ENCODE measurements around the gene BICDL2. TPM values are rescaled to one million over a fixed set of nuclear protein-coding genes. Genes with fewer than 3 reads are reported as not detected.

BICDL2 gene
- total and polyA plus RNA-seq, 2 experiments from 2014 or later = not detected

DNA sequence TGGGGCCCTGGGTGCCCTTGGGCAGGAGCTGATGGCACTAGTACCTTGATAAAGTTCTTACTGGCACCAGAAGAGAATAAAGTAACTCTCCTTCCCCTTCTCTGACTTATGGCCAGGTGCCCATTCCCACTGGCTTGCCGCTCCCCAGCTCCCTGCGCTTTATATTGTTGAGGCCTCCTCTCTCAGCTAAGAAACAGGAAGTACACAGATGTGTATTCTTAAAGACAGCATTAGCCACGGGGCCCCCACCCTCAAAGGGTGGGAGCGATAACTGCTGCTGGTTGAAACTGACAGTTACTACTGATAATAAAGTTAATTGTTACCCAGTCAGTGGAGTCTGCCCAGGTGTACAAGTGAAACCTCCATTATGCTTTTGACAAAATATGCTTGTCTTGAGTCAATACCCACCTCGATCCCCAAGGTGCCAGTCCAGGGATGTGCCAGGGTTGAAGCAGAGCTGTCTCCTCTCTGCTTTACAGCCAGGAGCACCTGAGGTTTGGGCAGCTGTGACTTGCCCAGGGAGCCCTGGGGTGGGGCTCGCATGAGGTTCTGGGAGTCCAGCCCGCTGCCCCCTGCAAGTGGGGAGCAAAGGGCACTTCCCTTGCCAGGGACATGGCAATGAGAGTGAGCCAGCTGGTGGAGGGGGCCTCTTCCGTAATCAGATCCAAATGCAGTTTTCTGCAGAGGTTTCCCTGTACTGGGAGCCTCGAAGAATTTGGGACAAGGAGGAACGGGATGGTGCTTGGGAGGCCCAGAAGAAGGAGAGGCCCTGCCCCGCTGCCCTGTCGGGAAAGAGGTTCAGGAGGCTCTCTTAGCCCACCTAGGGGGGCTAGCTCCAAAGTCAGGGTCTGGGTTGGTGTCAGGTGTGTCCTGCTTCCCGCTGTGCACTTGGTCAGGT lies 29.4 kb downstream of the BICDL2 start:
- H3K27me3 ChIP-seq = no peaks in the 10 kb centered on the region
- H3K27ac ChIP-seq = peak overlapping the region; percentile 96
- no peaks in the 10 kb centered on the region for H3K9me3 ChIP-seq (ENCODE audit: low read depth)
- DNase-seq (ENCODE audit: low read depth in 1 of 2, low spot score in 1 of 2) = no peak
- H3K36me3 ChIP-seq = no peaks in the 10 kb centered on the region
- TF ChIP-seq, protein P1, sequence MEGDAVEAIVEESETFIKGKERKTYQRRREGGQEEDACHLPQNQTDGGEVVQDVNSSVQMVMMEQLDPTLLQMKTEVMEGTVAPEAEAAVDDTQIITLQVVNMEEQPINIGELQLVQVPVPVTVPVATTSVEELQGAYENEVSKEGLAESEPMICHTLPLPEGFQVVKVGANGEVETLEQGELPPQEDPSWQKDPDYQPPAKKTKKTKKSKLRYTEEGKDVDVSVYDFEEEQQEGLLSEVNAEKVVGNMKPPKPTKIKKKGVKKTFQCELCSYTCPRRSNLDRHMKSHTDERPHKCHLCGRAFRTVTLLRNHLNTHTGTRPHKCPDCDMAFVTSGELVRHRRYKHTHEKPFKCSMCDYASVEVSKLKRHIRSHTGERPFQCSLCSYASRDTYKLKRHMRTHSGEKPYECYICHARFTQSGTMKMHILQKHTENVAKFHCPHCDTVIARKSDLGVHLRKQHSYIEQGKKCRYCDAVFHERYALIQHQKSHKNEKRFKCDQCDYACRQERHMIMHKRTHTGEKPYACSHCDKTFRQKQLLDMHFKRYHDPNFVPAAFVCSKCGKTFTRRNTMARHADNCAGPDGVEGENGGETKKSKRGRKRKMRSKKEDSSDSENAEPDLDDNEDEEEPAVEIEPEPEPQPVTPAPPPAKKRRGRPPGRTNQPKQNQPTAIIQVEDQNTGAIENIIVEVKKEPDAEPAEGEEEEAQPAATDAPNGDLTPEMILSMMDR (IDR thresholded peaks at IDR 0.05; ENCODE audit: low read depth, low read length) = no peak
- peaks cover 61% of the 10 kb centered on the region for H3K4me1 ChIP-seq (ENCODE audit: low read depth)
- no peak overlapping the region for H3K4me3 ChIP-seq

DNA sequence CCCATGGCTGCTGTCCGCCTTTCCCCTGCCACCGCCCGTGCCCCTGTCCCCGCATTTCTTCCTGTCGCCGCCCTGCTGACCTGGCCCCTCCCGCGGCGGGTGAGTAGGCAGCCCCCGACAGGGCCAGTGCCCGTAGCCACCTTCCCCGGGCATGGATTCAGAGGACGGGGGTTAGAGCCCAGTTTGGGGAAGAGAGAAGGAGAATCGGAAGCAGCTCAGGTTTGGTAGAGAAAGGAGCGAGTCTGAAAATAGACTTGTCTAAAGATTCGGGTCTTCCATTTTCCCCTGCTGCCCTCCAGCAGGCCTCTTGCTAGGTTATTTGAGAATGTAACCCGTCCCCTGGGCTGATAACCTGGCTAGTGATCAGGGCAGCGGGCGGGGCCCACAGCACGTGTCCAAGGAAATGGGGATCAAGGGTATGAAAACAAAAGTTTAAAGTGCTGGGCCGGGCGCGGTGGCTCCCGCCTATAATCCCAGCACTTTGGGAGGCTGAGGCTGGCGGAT lies 31.9 kb downstream of the BICDL2 start:
- no peaks in the 10 kb centered on the region for H3K36me3 ChIP-seq
- peaks cover 46% of the 10 kb centered on the region for H3K4me1 ChIP-seq (ENCODE audit: low read depth)
- H3K9me3 ChIP-seq (ENCODE audit: low read depth) = no peaks in the 10 kb centered on the region
- H3K4me3 ChIP-seq = peak overlapping the region; percentile 65
- TF ChIP-seq, protein P1 (IDR thresholded peaks at IDR 0.05; ENCODE audit: low read depth, low read length) = no peak
- H3K27ac ChIP-seq = peak overlapping the region; percentile 96
- peak in 1 of 2 donors; percentile 79 for DNase-seq (ENCODE audit: low read depth in 1 of 2, low spot score in 1 of 2)
- H3K27me3 ChIP-seq = no peaks in the 10 kb centered on the region

DNA sequence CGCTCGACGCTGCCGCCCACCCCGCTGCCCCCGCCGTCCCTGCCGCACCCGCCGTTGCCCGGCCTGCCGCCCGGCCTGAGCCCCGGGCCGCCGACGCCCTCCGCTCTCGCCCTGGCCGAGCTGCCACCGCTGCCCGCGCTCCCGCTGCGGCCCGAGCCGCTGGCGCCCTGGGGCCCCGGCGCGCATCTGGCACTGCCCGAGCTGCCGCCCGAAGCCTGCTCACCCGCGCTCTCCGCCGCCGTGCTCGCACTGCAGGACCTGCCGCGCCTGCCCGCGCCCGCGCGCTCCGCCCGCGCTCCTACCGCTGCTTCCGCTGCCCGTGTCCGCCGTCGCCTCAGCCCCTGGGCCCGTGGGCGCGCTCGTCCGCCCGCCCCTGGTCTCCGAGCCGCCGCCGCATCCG lies 32.4 kb downstream of the BICDL2 start:
- Histone ChIP-seq H3K9me3 (ENCODE audit: low read depth) (no peaks in the 10 kb centered on the region), H3K4me3 (peak overlapping the region; percentile 65), H3K27ac (no peak overlapping the region), H3K27me3 (no peaks in the 10 kb centered on the region), H3K4me1 (ENCODE audit: low read depth) (peaks cover 41% of the 10 kb centered on the region), H3K36me3 (no peaks in the 10 kb centered on the region)
- DNase-seq (ENCODE audit: low read depth in 1 of 2, low spot score in 1 of 2) = peak in 1 of 2 donors; percentile 64
- TF ChIP-seq, protein P1 (IDR thresholded peaks at IDR 0.05; ENCODE audit: low read depth, low read length) = no peak

DNA sequence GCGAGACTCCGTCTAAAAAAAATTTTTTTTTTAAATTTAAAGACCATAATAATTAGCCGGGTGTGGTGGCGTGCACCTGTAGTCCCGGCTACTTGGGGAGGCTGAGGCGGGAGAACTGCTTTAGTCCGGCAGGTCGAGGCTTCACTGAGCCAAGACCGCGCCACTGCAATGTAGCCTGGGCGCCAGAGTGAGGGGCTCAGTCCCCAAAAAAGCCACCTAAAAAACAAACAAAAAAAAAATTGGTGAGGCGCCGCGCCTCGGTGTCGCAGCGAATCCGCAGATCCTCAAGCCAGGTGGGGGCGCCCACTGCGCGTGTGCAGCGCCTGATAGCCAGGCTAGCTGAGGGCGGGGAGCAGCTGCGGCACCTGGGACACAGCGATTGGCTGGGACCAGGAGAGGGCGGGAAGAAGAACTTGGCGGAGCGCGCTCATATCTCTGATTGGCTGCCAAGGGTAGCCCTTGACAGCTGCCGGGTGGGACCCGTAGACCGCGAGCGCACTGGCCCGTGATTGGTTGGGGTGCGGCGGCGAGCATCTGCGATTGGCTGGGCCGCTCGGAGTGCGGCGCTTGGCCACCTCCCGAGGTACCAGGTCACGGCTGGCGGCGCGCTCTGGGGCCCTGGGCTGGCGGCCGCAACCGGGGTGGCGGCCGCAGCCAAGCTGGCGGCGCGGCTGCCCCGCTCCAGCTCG lies 33.0 kb downstream of the BICDL2 start:
- TF ChIP-seq, protein P1 (IDR thresholded peaks at IDR 0.05; ENCODE audit: low read depth, low read length) = peak; percentile 42
- DNase-seq (ENCODE audit: low read depth in 1 of 2, low spot score in 1 of 2) = peak; percentile 99
- Histone ChIP-seq H3K9me3 (ENCODE audit: low read depth) (no peaks in the 10 kb centered on the region), H3K4me3 (no peak overlapping the region), H3K27ac (no peak overlapping the region), H3K36me3 (no peaks in the 10 kb centered on the region), H3K27me3 (no peaks in the 10 kb centered on the region), H3K4me1 (ENCODE audit: low read depth) (peaks cover 35% of the 10 kb centered on the region)

DNA sequence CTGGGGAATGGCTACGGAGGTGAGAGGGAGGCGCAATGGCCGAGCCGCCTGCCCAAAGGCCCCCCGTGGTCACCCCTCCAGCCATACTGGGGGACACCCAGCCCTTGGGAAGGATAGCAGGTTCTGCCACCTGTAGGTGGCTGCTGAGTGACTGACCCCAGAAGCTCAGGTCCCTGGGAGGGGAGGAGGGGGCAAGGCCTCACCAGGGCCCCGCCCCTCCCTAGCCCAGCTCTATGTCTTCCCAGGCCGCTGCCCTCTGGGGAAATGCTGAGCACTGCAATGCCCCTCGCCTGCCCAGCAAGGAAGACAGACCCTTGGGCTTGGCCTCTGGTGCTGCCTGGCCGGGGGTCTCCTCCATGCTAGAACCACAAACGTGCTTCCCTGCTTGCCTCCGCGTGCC lies 35.4 kb downstream of the BICDL2 start:
- peaks cover 12% of the 10 kb centered on the region for H3K4me1 ChIP-seq (ENCODE audit: low read depth)
- TF ChIP-seq, protein P1 (IDR thresholded peaks at IDR 0.05; ENCODE audit: low read depth, low read length) = no peak

More for the DNA sequence above, 35.4 kb downstream of the BICDL2 start:
- Histone ChIP-seq H3K27ac (no peak overlapping the region), H3K4me3 (no peak overlapping the region), H3K36me3 (no peaks in the 10 kb centered on the region), H3K9me3 (ENCODE audit: low read depth) (no peaks in the 10 kb centered on the region), H3K27me3 (no peaks in the 10 kb centered on the region)
- no peak for DNase-seq (ENCODE audit: low read depth in 1 of 2, low spot score in 1 of 2)

All from cardiac muscle cell (in vitro differentiated cells and primary cell).